K562 (cell line): Measurements from ENCODE around the gene SLX4IP. TPM values are rescaled to one million over a fixed set of nuclear protein-coding genes. Genes with fewer than 3 reads are reported as not detected.

Source experiments
- DDX20 ChIP-seq: fragments of 450-650 bp; IDR thresholded peaks from 2 replicates; pipeline ENCODE4 v1.6.1; 2016; ENCODE audit warnings: missing genetic modification characterization, low read depth, mild to moderate bottlenecking, missing compliant biosample characterization, moderate library complexity
- DLX4 ChIP-seq: fragments of 250-450 bp; sonication (Bioruptor Pico); IDR thresholded peaks from 2 replicates; pipeline ENCODE4 v1.6.1; 2021; ENCODE audit warnings: mild to moderate bottlenecking
- NR2C1 ChIP-seq, 2 experiments: fragments of 450-650 bp; IDR thresholded peaks; 2 replicates each; pipeline ENCODE4 v1.6.1; 2017; ENCODE audit warnings: mild to moderate bottlenecking in 2 of 2, antibody characterized with exemption in 1 of 2, inconsistent platforms in 1 of 2, missing compliant biosample characterization in 1 of 2, missing genetic modification characterization in 1 of 2
- POLR2A ChIP-seq: fragments of 450-650 bp; conservative IDR thresholded peaks from 2 replicates; pipeline ENCODE4 v1.6.1; 2016
- RREB1 ChIP-seq: fragments of 250-450 bp; sonication (Bioruptor Pico); IDR thresholded peaks from 2 replicates; pipeline ENCODE4 v1.4.0; 2020
- ZSCAN32 ChIP-seq: fragments of 450-650 bp; formaldehyde crosslinking; IDR thresholded peaks from 2 replicates; pipeline ENCODE4 v1.4.0; 2020; ENCODE audit warnings: mild to moderate bottlenecking, moderate library complexity
- polyA plus RNA-seq, 8 experiments: library from polyadenylated mRNA; depleted of rRNA in 4 of 8; stranded (reverse) in 5 of 8; unstranded in 3 of 8; fragments of >200 nt; fragmentation: Nextera tagmentation in 2 of 8; fragmentation: Illumina TruSeq in 1 of 8; extraction: Ambion mirVana in 2 of 8; extraction: Trizol in 1 of 8; gene quantifications; 2 replicates each; pipeline versions ENCODE4 v1.2.1 to v1.2.3, GENCODE V29; 2011 to 2014; ENCODE audit warnings: inconsistent platforms in 1 of 8, missing spikeins in 1 of 8
- total RNA-seq, 7 experiments: library from RNA; depleted of rRNA in 6 of 7; stranded (reverse); fragments of >200 nt in 6 of 7; fragmentation: Illumina TruSeq in 2 of 7; extraction: Trizol in 2 of 7; gene quantifications; 2 replicates each; pipeline versions ENCODE4 v1.2.1 to v1.2.3, GENCODE V29; 2011 to 2021; ENCODE audit warnings: low replicate concordance in 1 of 7
- TF ChIP-seq, protein P1 (sequence below), 2 experiments: IDR thresholded peaks; 2 replicates each; pipeline ENCODE4 v1.6.1; 2011; ENCODE audit warnings: borderline replicate concordance in 1 of 2, control low read depth in 1 of 2, low read depth in 1 of 2, low read length in 1 of 2, mild to moderate bottlenecking in 1 of 2, mixed read lengths in 1 of 2, moderate library complexity in 1 of 2; ENCODE audit not compliant: insufficient read depth in 1 of 2, insufficient read length in 1 of 2, poor library complexity in 1 of 2, severe bottlenecking in 1 of 2; ENCODE audit errors: extremely low read depth in 1 of 2
- TF ChIP-seq, protein P2 (sequence below): fragments of 150-350 bp; conservative IDR thresholded peaks from 2 replicates; pipeline ENCODE4 v1.6.1; 2014; ENCODE audit warnings: low read length

Gene SLX4IP
- total and polyA plus RNA-seq, 9 of the 15 experiments (the other 6 are each of a cell fraction or from before 2014, with no cell fraction given), result 1.5 to 5.9 (median 3.5) TPM

- TF ChIP-seq, protein P1, sequence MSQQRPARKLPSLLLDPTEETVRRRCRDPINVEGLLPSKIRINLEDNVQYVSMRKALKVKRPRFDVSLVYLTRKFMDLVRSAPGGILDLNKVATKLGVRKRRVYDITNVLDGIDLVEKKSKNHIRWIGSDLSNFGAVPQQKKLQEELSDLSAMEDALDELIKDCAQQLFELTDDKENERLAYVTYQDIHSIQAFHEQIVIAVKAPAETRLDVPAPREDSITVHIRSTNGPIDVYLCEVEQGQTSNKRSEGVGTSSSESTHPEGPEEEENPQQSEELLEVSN (IDR thresholded peaks at IDR 0.05; ENCODE audit: borderline replicate concordance in 1 of 2, extremely low read depth in 1 of 2, insufficient read depth in 1 of 2, insufficient read length in 1 of 2, low read depth in 1 of 2, low read length in 1 of 2, poor library complexity in 1 of 2, severe bottlenecking in 1 of 2), result no peak
- no peak for TF ChIP-seq RREB1 (CRISPR knock-in tag)
- no peak for TF ChIP-seq DDX20 (tag)
- TF ChIP-seq ZSCAN32 (CRISPR knock-in tag), result no peak
- peak; percentile 89 for TF ChIP-seq POLR2A
- no peak for TF ChIP-seq NR2C1 (IDR thresholded peaks at IDR 0.05)
- TF ChIP-seq NR2C1 (tag; IDR thresholded peaks at IDR 0.05), result no peak
- no peak for TF ChIP-seq DLX4 (CRISPR knock-in tag)
- TF ChIP-seq, protein P2, sequence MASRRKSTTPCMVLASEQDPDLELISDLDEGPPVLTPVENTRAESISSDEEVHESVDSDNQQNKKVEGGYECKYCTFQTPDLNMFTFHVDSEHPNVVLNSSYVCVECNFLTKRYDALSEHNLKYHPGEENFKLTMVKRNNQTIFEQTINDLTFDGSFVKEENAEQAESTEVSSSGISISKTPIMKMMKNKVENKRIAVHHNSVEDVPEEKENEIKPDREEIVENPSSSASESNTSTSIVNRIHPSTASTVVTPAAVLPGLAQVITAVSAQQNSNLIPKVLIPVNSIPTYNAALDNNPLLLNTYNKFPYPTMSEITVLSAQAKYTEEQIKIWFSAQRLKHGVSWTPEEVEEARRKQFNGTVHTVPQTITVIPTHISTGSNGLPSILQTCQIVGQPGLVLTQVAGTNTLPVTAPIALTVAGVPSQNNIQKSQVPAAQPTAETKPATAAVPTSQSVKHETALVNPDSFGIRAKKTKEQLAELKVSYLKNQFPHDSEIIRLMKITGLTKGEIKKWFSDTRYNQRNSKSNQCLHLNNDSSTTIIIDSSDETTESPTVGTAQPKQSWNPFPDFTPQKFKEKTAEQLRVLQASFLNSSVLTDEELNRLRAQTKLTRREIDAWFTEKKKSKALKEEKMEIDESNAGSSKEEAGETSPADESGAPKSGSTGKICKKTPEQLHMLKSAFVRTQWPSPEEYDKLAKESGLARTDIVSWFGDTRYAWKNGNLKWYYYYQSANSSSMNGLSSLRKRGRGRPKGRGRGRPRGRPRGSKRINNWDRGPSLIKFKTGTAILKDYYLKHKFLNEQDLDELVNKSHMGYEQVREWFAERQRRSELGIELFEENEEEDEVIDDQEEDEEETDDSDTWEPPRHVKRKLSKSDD, result no peak
- TF ChIP-seq, all 486 proteins: peak for 33
These were observed 656 bp upstream of the SLX4IP start (continued) for GRCh38 chr20:10434467-10434831.
